ENCODE measurements around the gene C5orf52.

Gene C5orf52

GRCh38 chr5:157670662-157671591 lies at the start of gene C5orf52:
C5orf52 (plus strand) TSS chr5:157671533; CDS start chr5:157671615, 82 bp downstream.
- DNase-seq (ENCODE audit: insufficient read length, low spot score): peak; percentile 50
- FAIRE-seq: no peak
- TF ChIP-seq CTCF (IDR thresholded peaks at IDR 0.05; ENCODE audit: insufficient read depth, missing control alignments): no peak

GRCh38 chr5:157624144-157624543 lies 47.2 kb upstream of the C5orf52 start:
- FAIRE-seq (no peak), DNase-seq (ENCODE audit: insufficient read length, low spot score) (no peak)
- no peak for TF ChIP-seq CTCF (IDR thresholded peaks at IDR 0.05; ENCODE audit: insufficient read depth, missing control alignments)

DNA sequence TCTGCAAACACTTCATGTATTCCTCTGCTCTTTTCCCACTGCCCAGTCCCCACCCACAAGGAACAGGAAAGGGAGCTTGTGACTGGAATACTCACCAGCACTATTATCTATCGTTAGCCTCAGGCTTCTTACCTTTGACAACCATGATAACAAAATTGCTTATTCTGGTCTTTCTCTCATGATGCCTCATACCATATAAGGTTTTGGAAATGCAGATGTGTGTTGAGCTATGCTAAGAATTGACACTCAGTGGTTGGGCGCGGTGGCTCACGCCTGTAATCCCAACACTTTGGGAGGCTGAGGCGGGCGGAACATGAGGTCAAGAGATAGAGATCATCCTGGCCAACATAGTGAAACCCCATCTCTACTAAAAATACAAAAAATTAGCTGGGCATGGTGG lies 44.5 kb upstream of the C5orf52 start:
- FAIRE-seq (no peak), DNase-seq (ENCODE audit: insufficient read length, low spot score) (no peak)
- TF ChIP-seq CTCF (IDR thresholded peaks at IDR 0.05; ENCODE audit: insufficient read depth, missing control alignments): no peak

DNA sequence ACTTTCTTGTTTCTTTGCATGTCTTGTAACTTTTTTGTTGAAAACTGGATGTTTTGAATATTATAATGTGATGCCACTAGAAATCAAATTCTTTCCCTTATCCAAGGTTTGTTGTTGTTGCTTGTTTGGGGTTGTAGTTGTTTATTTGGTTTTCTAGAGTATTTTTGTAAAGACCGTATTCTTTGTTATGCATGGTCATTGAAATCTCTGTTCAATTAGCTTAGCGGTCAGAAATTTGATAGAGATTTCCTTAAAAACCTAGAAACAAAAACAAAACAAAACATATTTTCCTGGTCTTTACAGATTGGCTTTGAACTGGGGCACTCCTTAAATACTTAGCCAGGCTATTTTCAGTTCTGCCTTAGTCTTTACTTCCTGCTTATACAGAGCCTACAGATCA lies 41.0 kb upstream of the C5orf52 start:
- no peak for FAIRE-seq
- TF ChIP-seq CTCF (IDR thresholded peaks at IDR 0.05; ENCODE audit: insufficient read depth, missing control alignments): no peak
- no peak for DNase-seq (ENCODE audit: insufficient read length, low spot score)

DNA sequence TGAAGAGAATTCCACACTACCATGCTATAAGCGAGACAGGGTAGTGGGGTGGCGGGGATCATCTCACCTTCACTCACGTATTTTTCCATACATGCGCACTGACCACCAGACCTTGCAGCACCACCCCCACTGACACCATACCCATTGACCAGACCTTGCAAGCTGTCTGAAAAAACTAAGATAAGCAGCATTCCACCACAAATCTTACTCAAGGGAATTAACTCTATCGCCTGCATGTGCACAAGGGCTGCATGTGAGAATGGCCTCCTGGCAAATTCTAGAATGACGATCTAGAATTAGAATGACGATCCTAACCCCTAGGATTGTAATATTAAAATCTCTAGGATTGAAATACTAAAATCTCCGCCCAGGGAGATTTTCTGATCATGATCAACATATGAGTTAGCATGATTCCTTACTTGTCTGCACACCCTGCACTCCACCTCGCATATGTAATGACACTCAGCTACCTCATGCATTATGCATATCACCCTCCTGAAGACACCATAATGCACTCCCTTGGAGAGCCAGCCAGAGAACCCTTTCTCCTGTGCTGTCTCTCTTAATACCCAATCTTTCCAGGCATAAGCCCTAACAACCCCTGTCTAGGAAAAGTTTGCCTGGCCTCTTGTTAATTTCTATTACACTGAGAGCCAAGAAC lies 30.8 kb upstream of the C5orf52 start:
- DNase-seq (ENCODE audit: insufficient read length, low spot score) (no peak), FAIRE-seq (no peak)
- no peak for TF ChIP-seq CTCF (IDR thresholded peaks at IDR 0.05; ENCODE audit: insufficient read depth, missing control alignments)

- DNase-seq (ENCODE audit: insufficient read length, low spot score) (no peak), FAIRE-seq (no peak)
- TF ChIP-seq CTCF (IDR thresholded peaks at IDR 0.05; ENCODE audit: insufficient read depth, missing control alignments): no peak
These were observed 22.9 kb upstream of the C5orf52 start for GRCh38 chr5:157648275-157648990.
